AG10803 (cell line): ENCODE data around the gene CTRB1.

Experiments used
- DNase-seq: peaks from one replicate; pipeline ENCODE4 v3.0.0; 2010; ENCODE audit warnings: low read depth
- H3K4me3 ChIP-seq: 2 replicates; pipeline ENCODE4 v1.5.1; 2011; ENCODE audit warnings: mild to moderate bottlenecking, low read length, control low read depth
- TF ChIP-seq, protein P1 (sequence below): conservative IDR thresholded peaks from 2 replicates; pipeline ENCODE4 v1.5.1; 2011; ENCODE audit warnings: mild to moderate bottlenecking, low read length, control low read depth, inconsistent platforms

The CTRB1 gene

DNA sequence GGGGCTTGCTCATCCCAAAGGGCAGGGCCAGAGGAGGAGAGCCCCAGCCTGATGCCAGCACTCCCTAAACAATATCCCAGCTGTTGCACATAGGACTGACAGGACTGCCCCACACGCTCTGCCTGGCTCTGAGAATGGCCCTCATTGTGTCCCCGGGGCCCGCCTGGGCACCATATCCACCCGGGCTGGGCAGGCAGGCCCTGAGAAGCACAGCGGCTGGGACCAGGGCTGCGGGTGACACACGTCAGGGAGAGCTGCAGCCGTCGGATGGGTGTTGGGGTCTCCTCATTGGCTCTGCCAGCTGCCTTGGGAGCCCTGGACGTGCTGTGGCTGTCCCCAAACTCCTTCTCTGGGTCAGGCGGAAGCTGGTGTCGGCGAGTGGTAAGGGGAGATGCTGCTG is 28.5 kb downstream of the CTRB1 start:
- no peak overlapping the region for H3K4me3 ChIP-seq
- TF ChIP-seq, protein P1, sequence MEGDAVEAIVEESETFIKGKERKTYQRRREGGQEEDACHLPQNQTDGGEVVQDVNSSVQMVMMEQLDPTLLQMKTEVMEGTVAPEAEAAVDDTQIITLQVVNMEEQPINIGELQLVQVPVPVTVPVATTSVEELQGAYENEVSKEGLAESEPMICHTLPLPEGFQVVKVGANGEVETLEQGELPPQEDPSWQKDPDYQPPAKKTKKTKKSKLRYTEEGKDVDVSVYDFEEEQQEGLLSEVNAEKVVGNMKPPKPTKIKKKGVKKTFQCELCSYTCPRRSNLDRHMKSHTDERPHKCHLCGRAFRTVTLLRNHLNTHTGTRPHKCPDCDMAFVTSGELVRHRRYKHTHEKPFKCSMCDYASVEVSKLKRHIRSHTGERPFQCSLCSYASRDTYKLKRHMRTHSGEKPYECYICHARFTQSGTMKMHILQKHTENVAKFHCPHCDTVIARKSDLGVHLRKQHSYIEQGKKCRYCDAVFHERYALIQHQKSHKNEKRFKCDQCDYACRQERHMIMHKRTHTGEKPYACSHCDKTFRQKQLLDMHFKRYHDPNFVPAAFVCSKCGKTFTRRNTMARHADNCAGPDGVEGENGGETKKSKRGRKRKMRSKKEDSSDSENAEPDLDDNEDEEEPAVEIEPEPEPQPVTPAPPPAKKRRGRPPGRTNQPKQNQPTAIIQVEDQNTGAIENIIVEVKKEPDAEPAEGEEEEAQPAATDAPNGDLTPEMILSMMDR: no peak
- no peak for DNase-seq

GRCh38 chr16:75248142-75248535 is 29.4 kb downstream of the CTRB1 start:
- no peak overlapping the region for H3K4me3 ChIP-seq
- TF ChIP-seq, protein P1: no peak
- no peak for DNase-seq

GRCh38 chr16:75248536-75249380 is 30.0 kb downstream of the CTRB1 start:
- peak overlapping the region; percentile 87 for H3K4me3 ChIP-seq
- DNase-seq: no peak
- TF ChIP-seq, protein P1: no peak

DNA sequence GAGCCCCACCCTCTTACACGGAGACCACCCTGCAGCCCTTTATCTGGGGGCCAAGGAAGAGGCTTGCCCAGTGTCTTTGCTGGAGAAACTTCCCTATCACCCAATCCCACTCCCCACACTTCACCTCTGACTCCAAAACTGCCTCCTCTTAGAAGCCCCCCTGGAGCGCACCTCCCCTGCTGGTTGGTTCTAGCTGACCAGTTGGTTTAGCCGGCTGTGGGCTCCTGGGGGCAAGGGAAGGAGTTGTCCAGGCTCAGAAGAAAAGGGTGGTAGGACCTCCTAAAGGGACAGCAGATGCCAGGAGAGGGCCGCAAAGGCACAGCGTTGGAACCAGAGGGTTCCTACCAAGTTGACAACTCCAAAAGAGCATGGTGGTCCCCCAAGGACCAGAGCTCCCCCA is 30.7 kb downstream of the CTRB1 start:
- H3K4me3 ChIP-seq: peak overlapping the region; percentile 87
- DNase-seq: no peak
- TF ChIP-seq, protein P1: no peak

DNA sequence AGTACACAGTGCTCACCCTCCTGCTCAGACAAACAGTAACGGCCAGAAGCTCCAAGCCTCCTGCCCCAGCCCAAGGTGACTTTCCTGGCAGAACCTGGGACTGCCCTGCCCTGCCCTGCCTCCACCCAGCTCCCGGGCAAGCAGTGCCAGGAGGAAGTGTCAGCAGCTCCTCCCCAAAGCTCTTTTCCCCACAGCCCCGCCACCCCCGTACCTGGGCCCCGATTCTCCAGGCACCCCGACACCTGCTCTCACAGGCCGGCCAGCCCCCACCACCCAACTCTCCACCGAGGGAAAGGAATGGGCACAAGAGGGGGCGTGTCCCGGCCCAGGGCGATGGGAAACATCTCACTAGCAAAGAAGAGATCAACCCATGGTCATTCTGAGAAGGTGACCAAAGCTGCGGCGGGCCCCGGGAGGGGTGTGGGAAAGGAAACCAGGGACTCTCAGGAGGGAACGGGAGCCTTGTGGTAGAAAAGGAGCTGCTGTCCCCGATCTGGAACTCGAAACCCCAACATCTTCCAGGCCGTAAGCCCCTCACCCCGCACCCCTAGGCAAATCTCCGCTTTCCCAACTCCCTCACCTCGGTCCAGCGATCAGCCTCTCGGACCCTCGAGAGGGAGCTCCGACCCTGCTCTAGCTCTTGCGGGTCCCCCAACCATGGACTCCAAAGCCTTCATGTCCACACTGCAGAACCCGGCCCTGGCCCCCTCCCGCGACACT is 31.5 kb downstream of the CTRB1 start:
- peak overlapping the region; percentile 87 for H3K4me3 ChIP-seq
- TF ChIP-seq, protein P1: no peak
- DNase-seq: no peak

DNA sequence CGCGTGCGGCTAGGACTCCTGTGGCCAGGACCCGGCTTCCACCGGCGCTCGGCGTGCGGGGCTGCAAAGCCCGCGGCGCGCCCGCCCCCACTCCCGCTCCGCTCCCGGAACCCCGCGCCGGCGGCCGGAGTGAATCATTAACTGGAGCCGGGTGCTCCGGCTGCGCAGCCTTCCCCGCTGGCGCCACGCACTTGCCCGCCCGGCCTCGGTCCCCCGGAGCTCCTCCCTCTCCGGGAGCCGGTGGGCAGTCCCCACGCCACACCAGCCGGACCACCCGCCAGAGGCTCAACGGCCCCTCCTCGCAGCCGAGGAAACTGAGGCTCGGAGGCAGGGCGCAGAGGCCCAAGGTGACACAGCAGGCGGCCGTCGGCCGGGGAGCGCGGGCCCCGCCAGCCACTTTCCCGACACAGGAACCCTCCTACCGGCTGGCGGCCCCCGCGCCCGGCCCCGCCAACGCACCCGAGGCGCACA is 32.1 kb downstream of the CTRB1 start:
- no peak for DNase-seq
- TF ChIP-seq, protein P1: no peak
- H3K4me3 ChIP-seq: peak overlapping the region; percentile 87
